ENCODE results near the gene UVRAG. TPM values are rescaled to one million over a fixed set of nuclear protein-coding genes. Genes with fewer than 3 reads are reported as not detected.

The UVRAG gene
- total and polyA plus RNA-seq, 2 of the 13 experiments (the other 11 are each of a cell fraction or from before 2014, with no cell fraction given), result 9.7 to 17.3 TPM

DNA sequence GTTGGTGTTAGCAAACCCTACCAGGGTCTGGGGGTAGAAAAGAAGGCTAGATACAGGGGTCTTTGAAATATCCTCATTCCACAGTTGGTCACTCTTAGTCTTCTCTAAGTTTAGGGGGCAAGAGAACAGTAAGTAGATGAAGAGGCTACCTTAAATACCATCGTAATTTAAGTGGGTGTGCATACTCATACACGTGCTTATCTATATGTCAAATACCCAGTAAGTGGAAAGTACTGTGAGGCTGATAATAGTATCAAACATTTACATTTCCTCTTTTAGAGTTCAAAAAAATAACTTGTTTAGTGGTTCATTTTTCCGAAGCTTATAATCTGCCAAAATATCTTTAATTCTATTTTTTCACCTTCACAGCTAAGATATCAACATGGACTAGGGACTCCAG lies 300.5 kb downstream of the UVRAG start:
- no peak for FAIRE-seq
- Histone ChIP-seq H3K27ac (ENCODE audit: extremely low read length, insufficient read depth, low read length) (no peak overlapping the region), H3K4me2 (ENCODE audit: low read depth, low read length) (no peak overlapping the region), H3K27me3 (ENCODE audit: control insufficient read depth in 1 of 2, insufficient read depth in 2 of 2, low read length in 2 of 2) (no peaks in the 10 kb centered on the region), H3K9me3 (ENCODE audit: low read length) (no peaks in the 10 kb centered on the region), H2AFZ (ENCODE audit: low read length) (no peak overlapping the region), H4K20me1 (ENCODE audit: insufficient read depth, low read length) (no peaks in the 10 kb centered on the region), H3K9ac (ENCODE audit: insufficient read depth, low read depth, low read length) (no peak overlapping the region), H3K36me3 (replicated peaks in 1 of 2; ENCODE audit: control insufficient read depth in 1 of 2, insufficient read depth in 2 of 2, low read length in 2 of 2) (0 out of 5 replicates have a peak, but pooled peaks cover 0 to 12% of the 10 kb centered on the region in 2 experiments), H3K79me2 (ENCODE audit: insufficient read depth, low read length) (no peaks in the 10 kb centered on the region), H3K4me3 (replicated peaks in 1 of 3; ENCODE audit: insufficient read depth in 1 of 3, low read depth in 2 of 3, low read length in 3 of 3) (no peak overlapping the region), H3K4me1 (ENCODE audit: insufficient read depth, low read length) (0 out of 2 replicates have a peak, but pooled peaks cover 8% of the 10 kb centered on the region)
- ChIA-PET CTCF (ENCODE audit: low intra/inter-chr PET ratio, low total read pairs) (no interaction called here), POLR2A (no interaction called here)
- ATAC-seq, result no peak
- intact Hi-C loops (cut with micrococcal nuclease; ENCODE audit: unreplicated experiment) (no loop called here), in situ Hi-C loops (cut with HindIII; ENCODE audit: extremely low pct_ligation_motif_present, low pct_unique_long_range_greater_than_20kb) (no loop called here)
- DNase-seq (ENCODE audit: low spot score), result no peak
- 96% methylated on average over 3 of the region's 3 CpGs for WGBS (ENCODE audit: low lambda C conversion rate)
- BruUV-seq (replicated peaks), result no TSS peak
- TF ChIP-seq ZNF646 (CRISPR knock-in tag; IDR thresholded peaks at IDR 0.05), result no peak
- TF ChIP-seq TGIF2 (CRISPR knock-in tag; IDR thresholded peaks at IDR 0.05), result no peak
- TF ChIP-seq CENPX (CRISPR knock-in tag; IDR thresholded peaks at IDR 0.05), result no peak
- TF ChIP-seq DNMT1 (CRISPR knock-in tag; IDR thresholded peaks at IDR 0.05), result no peak
- no peak for TF ChIP-seq MED13 (CRISPR knock-in tag; IDR thresholded peaks at IDR 0.05)
- TF ChIP-seq ZNF773 (CRISPR knock-in tag; IDR thresholded peaks at IDR 0.05; ENCODE audit: borderline replicate concordance), result no peak
- no peak for TF ChIP-seq ZNF12 (CRISPR knock-in tag; IDR thresholded peaks at IDR 0.05)
- no peak for TF ChIP-seq GMEB1 (CRISPR knock-in tag; IDR thresholded peaks at IDR 0.05; ENCODE audit: borderline replicate concordance)
- no peak for TF ChIP-seq ZFX (CRISPR knock-in tag; IDR thresholded peaks at IDR 0.05; ENCODE audit: low read depth)
- TF ChIP-seq MYPOP (CRISPR knock-in tag; IDR thresholded peaks at IDR 0.05), result no peak
- no peak for TF ChIP-seq NONO (IDR thresholded peaks at IDR 0.05)
- TF ChIP-seq NONO (CRISPR knock-in tag; conservative IDR thresholded peaks at IDR 0.05), result no peak
- TF ChIP-seq EHMT2 (IDR thresholded peaks at IDR 0.05; ENCODE audit: borderline replicate concordance, low read depth, low read length), result no peak
- no peak for TF ChIP-seq ESRRA (CRISPR knock-in tag; IDR thresholded peaks at IDR 0.05; ENCODE audit: low read depth)

Data from HepG2 (cell line).